Stimulated activated CD4-positive, alpha-beta T cell treated with anti-CD3 and anti-CD28 coated beads, Interleukin-12 subunit alpha, Interleukin-12 subunit beta, amount 100 ng/mL, for 48 hours (primary cell): ENCODE results near the gene SPATA13.

Experiments
- DNase-seq, 3 donors: peaks; one replicate each; pipeline ENCODE4 v3.0.0-alpha.2; 2020; ENCODE audit warnings: low read depth in 2 of 3, low spot score in 1 of 3

Gene SPATA13

GRCh38 chr13:24276306-24276705, 115.8 kb downstream of the SPATA13 start:
- no peak for DNase-seq

DNA sequence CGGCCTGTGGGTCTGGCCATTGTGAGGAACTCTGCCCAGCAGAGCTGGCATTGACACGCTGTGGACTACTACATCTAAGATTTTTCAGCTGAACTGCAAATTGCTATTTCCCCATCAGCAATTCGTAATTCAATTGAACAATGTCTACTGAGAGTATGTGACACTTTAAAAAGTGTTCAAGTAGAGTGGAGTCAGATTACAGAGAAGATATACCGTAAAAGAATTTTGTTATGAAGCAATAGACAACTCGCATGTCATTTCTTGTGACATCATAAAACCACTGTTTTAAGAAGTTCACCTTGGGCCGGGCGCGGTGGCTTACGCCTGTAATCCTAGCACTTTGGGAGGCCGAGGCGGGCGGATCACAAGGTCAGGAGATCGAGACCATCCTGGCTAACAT, 116.3 kb downstream of the SPATA13 start:
- DNase-seq, result no peak

DNA sequence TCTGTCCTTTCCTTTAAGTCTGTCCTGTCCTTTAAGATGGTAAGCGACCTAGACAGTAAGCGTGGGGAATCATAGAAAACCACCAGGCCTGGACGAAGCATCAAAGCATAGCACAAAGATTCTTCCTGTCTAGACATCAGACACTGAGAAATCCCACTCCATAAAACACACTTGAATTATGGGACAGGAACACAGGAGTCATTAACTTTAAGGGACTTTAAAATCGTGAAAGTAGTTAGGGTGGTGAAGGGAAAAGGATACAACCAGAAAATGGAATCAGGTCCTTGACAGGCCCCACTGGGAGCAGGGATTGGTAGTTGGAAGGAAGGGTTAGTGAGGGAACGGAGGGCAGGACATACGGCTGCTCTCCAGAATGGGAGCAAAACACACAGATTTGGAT, 117.2 kb downstream of the SPATA13 start:
- DNase-seq, result no peak

DNA sequence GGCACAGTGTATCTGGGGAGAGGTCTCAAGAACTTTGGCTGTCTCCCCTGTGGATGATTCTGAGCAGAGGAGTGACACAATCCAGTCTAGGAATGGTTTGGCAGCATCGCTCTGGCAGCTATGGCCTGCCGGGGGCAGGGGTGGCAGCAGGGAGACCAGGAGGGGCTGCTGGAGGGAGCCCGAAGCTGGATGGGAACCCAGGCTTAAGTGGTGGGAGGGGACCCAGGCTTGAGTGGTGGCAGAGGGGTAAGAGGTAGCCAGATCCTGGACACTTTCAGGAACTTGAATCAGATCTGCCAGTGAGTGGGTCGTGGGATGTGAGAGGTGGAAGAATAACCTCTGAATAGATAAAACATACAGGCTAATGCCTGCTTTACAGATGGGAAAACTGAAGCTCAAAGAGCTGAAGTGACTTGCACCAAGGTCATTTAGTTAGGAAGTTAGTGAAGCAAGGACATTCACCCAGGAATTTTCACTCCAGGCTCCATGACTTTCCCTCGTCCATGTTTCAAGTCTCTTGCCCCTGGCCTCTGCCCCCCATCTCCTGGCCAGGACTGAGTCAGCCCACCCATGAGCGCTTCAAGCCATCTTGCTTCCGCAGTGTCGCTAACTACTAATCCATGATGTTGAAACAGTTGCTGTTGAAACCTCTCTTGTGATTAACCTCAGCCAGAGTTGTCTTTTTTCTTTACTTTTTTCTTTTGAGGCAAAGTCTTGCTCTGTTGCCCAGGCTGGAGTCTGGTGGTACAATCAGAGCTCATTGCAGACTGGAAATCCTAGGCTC, 119.0 kb downstream of the SPATA13 start:
- DNase-seq, result no peak

GRCh38 chr13:24280720-24281119, 120.2 kb downstream of the SPATA13 start:
- DNase-seq, result no peak

GRCh38 chr13:24281188-24282008, 120.9 kb downstream of the SPATA13 start:
- no peak for DNase-seq

DNA sequence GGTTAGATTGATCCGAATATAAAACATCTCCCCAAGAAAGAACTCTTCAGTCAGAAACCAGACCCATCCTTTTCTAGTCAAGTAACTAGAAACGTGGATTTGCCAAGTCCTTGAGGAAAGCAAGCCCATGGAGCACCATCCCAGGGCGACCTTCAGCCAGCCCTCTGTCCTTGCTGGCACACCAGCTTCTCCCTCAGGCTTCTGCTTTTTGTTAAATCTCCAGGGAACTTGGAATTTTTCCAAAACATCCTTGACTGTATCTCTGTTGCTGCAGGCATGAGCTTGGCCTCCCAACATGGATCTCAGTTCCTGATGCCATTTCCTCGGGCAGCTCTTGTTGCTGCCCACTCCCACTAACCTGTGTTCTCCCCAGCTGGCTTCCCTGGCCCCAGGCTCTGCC, 121.7 kb downstream of the SPATA13 start:
- no peak for DNase-seq

GRCh38 chr13:24284889-24285565, 124.5 kb downstream of the SPATA13 start:
- DNase-seq, result no peak

DNA sequence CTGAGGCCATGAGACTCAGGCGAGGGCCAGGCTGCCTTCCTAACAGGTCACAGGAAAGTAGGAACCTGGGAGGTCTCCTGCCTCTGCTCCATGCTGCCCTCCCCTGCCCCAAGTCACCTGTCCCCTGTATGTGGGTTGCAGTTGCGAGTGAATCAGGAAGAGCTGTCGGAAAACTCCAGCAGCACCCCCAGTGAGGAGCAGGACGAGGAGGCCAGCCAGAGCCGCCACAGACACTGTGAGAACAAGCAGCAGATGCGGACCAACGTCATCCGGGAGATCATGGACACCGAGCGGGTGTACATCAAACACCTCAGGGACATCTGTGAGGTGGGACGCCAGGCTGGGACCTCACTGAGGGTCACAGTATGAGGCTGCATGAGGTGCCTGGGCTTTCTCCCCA, 126.1 kb downstream of the SPATA13 start:
- no peak for DNase-seq

DNA sequence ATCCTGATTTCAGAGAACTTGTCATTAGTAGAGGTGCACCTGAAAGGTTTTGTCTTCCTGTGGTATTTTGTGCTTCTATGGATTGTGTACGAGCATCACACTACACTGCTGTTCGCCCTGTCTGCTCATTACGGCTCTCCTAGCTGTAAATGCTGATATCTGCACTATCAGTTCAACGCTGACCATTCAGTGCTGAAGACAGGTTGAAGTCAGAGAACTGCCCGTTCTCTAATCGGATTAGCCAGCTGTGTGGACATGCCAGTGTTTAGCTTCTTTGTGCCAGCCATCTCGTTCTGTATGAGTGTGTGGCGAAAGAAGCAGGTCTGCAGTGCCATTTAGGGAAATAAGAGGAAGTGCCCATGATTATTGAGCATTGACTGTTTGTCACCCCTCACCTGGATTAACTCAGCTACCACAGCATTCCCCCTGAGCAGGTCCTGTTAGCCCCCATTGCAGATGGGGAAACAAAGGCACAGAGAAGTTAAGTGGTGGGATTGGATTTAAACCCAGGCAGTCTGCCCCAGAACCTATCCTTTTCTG, 127.3 kb downstream of the SPATA13 start:
- DNase-seq, result no peak

- DNase-seq, result no peak
These were observed 128.3 kb downstream of the SPATA13 start for GRCh38 chr13:24288870-24289269.

- no peak for DNase-seq
These were observed 129.9 kb downstream of the SPATA13 start for GRCh38 chr13:24290280-24290932.

DNA sequence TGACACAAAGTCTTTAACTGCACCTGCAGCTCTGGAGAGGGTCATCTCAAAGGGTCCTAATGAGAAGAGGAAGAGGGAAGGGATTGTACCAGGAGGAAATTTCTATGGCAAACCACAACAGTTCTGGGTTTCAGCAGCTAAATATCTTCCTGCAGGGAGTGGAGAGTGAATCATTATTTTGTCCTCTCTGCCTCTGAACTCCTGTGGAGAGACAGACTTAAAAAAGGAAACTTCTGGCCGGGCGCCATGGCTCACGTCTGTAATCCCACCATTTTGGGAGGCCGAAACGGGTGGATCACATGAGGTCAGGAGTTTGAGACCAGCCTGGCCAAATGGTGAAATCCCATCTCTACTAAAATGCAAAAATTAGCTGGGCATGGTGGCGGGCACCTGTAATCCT, 132.0 kb downstream of the SPATA13 start:
- DNase-seq, result no peak

DNA sequence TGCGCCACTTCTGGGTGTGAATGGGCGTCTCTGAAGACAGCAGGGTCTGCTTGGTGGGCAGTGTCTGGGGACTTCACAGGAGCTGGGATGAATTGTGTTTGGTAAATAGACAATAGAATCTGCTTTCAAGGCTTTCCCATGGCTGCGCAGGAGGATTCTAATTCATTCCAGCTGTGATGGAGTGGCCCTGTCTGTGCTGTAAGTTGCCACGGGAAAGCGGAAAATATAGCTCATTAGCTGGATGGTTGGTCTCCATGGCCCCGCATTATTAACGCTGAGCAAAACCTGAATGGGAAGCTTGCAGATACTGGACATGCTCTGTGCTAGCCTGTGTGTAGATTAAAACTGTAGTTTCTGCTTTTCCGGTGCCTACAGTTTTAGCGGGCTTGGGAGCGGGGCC, 133.2 kb downstream of the SPATA13 start:
- DNase-seq, result no peak

- DNase-seq, result no peak
These were observed 139.1 kb downstream of the SPATA13 start for GRCh38 chr13:24299488-24300114.

DNA sequence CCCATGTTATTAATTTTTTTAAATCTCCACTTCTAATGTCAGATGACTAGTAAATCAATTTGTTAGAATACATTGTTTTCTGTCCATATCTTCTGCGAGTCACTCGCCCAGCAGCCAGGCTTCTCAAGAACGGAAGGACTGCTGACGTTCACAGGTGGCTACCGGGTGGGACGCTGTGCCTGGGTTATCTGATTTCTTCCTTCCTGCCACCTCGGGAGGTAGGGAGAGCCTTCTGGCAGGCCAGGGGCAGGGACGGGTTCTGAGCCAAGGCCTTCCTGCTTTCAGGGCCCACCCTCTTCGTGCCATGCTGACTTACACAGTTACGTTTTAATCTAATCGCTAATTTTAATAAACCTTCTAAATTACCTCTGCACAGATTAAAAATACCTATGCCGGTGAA, 140.9 kb downstream of the SPATA13 start:
- DNase-seq, result no peak

DNA sequence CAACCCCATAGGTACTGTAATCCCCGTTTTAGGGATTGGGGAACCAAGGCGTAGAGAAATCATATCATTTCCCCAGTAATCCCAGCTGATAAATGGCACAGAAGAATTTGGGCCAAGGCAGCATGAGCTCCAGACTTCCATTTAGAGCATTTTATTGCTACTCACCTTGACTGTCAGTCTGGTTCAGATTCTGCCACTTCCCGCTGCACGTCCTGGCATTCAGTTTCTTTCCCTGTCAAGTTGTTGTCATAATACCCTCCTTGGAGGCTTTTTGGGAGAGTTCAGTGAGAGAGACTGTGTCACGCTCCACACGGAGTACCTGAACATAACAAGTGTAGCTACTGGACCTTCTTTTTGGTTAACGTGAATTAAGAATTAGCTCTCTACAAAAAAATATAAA, 141.4 kb downstream of the SPATA13 start:
- DNase-seq, result no peak

GRCh38 chr13:24304620-24305019, 144.1 kb downstream of the SPATA13 start:
- no peak for DNase-seq

- no peak for DNase-seq
These were observed 146.1 kb downstream of the SPATA13 start for GRCh38 chr13:24306632-24307031.

DNA sequence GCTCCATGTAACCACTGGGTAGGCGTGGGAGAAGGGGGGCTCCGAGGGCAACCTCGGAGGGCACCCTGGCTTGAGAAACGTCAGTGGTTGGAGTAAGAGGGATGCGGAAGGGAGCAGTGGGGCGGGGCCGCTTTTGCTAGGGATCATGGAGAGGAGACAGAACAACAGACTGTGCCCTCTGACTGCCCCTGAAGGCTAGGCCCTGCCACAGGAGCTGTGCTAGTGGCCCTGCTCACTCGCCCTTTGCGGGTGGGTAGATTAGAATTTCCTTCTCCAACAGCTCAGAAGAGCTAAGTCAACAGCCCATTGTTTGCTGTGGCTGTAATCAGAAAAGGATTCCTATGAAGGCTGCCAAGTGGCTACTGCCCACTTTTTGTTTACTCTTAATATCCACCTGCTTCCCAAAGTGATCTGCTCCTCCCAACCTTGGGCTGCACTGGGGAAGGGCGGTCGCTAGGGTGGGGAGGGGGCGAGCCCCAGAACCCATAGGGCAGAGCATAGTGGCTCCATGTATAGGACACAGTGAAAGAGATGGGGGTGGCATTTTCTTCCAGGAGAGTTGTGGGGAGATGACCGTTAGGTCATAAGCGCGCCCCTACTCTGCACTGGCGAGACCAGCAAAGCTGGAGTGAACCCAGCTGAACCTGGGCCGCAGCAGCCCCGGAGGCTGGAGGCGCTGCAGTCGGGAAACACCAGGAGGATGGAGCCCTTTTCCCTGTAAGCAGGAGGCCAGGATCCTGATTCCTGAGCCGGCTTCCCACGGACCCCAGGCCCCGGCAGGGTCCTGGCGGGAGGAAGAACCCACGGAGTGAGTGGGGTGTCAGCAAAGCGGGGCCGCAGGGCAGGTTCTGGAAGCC, 146.9 kb downstream of the SPATA13 start:
- DNase-seq, result no peak
